ENCODE data around the gene CYTH1.
"Not testable (repeated sequence)": the region's sequence is repeated elsewhere in the genome, so short reads cannot be mapped to it uniquely, and the experiment has no call there.

CYTH1 gene

DNA sequence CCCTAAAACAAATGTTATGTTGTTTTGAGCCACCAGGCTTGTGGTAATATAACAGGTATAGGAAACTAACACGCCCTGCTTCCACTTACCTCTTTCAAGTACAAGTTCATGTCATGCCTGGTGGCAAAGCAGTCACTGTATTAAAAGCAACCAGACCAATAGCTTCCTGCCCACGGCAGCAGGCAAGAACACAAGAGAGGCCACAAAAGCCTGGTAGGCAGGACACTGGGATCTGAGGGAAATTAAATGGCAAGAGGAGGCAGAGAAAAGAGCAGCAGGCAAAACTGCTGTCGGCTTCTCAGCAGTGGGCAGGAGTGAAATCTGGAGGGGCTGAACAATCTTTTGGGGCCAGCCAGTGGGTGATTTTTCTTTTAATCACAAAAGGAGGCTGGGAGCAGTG, 2.2 kb downstream of the CYTH1 start:
- DNase-seq (ENCODE audit: low read depth in 1 of 2, low spot score in 1 of 2) = peak in 1 of 2 experiments; percentile 51
- in situ Hi-C loops (cut with HindIII; ENCODE audit: low pct_unique_long_range_greater_than_20kb, low sequenced_read_pairs) = no loop called here
- TF ChIP-seq JUND (IDR thresholded peaks at IDR 0.05; ENCODE audit: low read depth) = no peak

DNA sequence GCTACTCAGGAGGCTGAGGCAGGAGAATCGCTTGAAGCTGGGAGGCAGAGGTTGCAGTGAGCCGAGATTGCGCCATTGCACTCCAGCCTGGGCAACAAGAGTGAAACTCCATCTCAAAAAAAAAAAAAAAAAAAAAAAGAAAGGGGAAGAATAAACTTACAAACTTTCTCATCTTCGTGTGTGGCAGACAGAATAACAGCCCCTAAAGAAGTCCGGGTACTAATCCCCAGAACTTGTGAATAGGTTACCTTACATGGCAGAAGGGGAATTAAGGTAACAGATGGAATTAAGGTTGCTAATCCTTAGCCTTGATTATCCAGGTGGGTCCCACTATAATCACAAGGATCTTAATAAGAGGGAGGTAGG, 2.8 kb downstream of the CYTH1 start:
- DNase-seq (ENCODE audit: low read depth in 1 of 2, low spot score in 1 of 2); in situ Hi-C loops (cut with HindIII; ENCODE audit: low pct_unique_long_range_greater_than_20kb, low sequenced_read_pairs): not testable (repeated sequence)

DNA sequence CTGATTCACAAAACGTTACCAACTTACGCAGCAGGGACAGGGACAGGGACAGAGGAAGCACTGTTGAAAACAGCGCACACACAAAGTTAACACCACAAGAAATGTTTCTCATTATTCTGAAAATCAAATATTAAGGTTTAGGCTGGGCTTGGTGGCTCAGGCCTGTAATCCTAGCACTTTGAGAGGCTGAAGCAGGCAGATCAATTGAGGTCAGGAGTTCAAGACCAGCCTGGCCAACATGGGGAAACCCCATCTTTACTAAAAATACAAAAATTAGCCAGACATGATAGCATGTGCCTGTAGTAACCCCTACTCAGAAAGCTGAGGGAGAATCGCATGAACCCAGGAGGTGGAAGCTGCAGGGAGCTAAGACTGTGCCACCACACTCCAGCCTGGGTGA, 4.2 kb downstream of the CYTH1 start:
- TF ChIP-seq JUND (IDR thresholded peaks at IDR 0.05; ENCODE audit: low read depth) = no peak
- in situ Hi-C loops (cut with HindIII; ENCODE audit: low pct_unique_long_range_greater_than_20kb, low sequenced_read_pairs) = no loop called here
- DNase-seq (ENCODE audit: low read depth in 1 of 2, low spot score in 1 of 2) = no peak

DNA sequence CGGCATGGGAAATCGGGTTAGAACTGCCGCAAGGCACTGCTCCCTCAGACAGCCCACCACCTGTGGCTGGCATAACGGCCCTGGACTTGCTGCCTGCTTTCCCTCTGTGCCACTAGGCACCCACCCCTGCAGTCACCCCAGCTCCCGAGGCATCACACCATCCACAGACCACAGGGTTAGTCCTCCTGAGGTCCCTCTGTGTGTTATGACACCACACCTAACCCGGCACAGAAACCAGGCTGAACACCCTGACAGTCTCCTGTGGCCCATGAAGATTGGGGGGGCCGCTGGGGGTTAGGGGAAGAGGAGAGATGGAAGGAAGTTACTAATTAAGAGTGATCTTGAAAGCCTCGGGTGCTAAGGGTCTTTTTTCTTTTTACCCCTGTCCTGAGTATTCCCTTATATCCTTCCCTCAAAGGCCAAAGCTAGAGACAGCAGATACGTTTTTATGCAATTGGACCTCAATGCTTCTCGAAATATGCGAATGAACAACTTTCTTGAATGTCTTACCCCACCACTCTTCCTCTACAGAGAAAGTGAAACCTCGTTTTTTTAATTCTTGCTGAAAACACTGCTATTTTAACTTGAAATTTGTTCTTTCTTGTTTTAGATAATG, 7.0 kb downstream of the CYTH1 start:
- in situ Hi-C loops (cut with HindIII; ENCODE audit: low pct_unique_long_range_greater_than_20kb, low sequenced_read_pairs) = no loop called here
- no peak for DNase-seq (ENCODE audit: low read depth in 1 of 2, low spot score in 1 of 2)
- TF ChIP-seq JUND (IDR thresholded peaks at IDR 0.05; ENCODE audit: low read depth) = no peak

DNA sequence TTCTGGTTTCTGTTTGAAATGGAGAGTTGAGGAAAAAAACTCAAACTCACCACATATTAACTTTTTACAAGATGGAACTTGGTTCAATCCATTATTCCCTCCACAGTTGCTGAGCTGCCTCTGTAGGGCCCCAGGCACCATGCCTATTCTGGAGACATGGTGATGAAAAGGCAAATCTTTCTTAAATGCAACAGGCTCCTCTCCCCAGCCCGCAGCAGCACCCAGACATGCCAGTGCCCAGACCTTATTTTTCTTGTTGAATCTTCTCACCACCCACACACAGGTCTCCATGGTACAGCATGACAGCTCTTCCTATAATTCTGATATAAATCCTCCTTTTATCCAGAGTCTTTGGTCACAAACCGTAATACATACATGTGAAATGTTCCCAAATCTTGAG, 7.6 kb downstream of the CYTH1 start:
- in situ Hi-C loops (cut with HindIII; ENCODE audit: low pct_unique_long_range_greater_than_20kb, low sequenced_read_pairs) = no loop called here
- no peak for TF ChIP-seq JUND (IDR thresholded peaks at IDR 0.05; ENCODE audit: low read depth)
- DNase-seq (ENCODE audit: low read depth in 1 of 2, low spot score in 1 of 2) = no peak

DNA sequence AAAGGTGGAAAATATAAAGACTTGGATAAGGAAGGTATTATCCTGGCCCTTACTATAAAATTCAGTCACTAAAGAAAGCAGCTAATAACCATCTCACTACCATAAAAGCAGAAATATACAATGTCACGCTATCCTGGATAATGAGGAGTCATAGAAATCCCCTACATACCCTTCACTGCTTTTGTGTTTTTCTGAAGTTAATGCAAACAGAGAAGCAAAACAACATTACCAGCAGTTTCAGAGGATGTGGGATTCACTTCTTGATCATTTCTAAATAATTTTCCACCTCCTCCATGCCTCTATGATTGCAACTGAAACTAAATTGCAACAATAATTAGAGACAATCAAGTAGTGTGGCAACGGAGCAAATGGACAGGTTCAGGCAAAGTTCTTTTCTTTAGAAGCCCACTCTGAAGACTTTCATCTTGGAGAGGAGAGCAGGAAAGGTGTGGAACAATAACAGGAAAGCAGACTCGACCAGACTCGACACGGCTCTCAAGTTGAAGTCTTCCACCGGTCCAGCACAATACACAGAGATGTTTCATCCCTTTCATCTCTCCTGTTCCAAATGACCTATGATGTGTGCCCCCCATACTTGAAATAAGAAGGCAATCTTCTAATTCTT, 10.2 kb downstream of the CYTH1 start:
- in situ Hi-C loops (cut with HindIII; ENCODE audit: low pct_unique_long_range_greater_than_20kb, low sequenced_read_pairs) = no loop called here
- DNase-seq (ENCODE audit: low read depth in 1 of 2, low spot score in 1 of 2) = no peak
- no peak for TF ChIP-seq JUND (IDR thresholded peaks at IDR 0.05; ENCODE audit: low read depth)

DNA sequence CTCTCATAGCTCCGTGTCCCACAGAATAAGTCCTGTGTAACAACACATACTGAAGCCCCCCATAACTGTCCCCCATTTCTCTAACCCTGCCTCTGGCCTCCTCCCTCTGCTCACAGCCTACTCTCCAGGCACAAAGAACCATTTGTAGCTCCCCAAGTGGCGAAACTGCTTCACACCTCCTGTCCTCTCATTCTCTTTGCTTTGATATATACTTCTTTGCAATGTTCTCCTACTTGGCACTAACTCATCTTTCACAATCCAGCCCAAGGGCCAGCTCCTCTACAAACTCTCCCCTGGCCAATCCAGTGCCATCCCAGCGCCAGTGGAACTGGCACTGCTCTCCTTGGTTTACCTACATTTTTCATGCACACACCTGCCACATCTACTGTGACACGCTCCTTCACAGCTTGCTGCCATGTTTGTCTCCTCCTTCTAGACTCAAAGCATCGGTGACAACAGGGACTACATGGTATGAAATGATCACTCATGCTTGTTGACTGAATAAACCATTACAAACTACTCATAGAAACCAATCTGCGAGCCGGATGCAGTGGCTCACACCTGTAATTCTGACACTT, 12.8 kb downstream of the CYTH1 start:
- no peak for TF ChIP-seq JUND (IDR thresholded peaks at IDR 0.05; ENCODE audit: low read depth)
- in situ Hi-C loops (cut with HindIII; ENCODE audit: low pct_unique_long_range_greater_than_20kb, low sequenced_read_pairs) = no loop called here
- DNase-seq (ENCODE audit: low read depth in 1 of 2, low spot score in 1 of 2) = peak in 1 of 2 experiments; percentile 59

DNA sequence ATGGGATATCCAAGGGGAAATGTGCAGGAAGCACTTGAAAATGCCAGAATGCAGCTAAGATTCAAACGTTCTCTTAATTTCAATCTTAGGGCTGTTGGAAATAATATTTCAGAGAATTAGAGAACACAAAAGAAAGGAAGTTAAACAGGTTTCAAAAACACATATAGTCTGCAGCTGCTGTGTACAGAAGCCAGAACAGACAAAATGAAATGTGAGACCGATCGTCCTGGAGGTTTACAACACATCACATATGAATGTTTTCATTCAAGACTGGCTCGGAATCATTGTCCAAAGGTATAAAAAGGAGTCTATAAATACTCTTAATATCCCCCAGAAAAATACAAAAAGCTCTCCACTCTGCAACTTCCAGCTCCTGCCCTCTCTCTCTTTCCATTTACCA, 14.3 kb downstream of the CYTH1 start:
- TF ChIP-seq JUND (IDR thresholded peaks at IDR 0.05; ENCODE audit: low read depth) = no peak
- in situ Hi-C loops (cut with HindIII; ENCODE audit: low pct_unique_long_range_greater_than_20kb, low sequenced_read_pairs) = no loop called here
- DNase-seq (ENCODE audit: low read depth in 1 of 2, low spot score in 1 of 2) = peak in 1 of 2 experiments; percentile 49

DNA sequence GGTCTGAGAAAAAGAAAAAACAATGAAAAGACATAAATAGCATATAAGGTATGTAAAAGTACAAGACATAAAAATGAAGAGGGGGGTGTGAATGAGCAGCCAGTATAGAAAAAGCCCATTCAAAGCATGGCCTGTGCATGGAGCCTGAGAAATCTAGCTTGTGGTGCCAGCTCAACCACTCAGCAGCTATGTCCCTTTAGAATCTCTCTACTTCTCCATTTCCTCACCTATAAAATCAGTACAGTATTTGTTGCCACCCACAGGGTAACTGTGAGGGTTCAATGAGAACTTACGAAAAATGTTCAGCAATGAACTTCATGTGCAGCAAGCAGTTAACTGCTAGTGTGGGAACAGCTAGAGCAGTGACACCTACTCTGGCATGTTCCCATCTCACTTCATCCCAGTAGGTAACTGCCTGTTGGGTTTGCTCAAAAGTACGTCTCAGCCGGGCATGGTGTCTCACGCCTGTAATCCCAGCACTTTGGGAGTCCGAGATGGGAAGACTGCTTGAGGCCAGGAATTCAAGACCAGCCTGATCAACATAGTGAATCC, 15.3 kb downstream of the CYTH1 start:
- DNase-seq (ENCODE audit: low read depth in 1 of 2, low spot score in 1 of 2) = no peak
- in situ Hi-C loops (cut with HindIII; ENCODE audit: low pct_unique_long_range_greater_than_20kb, low sequenced_read_pairs) = no loop called here
- TF ChIP-seq JUND (IDR thresholded peaks at IDR 0.05; ENCODE audit: low read depth) = no peak

DNA sequence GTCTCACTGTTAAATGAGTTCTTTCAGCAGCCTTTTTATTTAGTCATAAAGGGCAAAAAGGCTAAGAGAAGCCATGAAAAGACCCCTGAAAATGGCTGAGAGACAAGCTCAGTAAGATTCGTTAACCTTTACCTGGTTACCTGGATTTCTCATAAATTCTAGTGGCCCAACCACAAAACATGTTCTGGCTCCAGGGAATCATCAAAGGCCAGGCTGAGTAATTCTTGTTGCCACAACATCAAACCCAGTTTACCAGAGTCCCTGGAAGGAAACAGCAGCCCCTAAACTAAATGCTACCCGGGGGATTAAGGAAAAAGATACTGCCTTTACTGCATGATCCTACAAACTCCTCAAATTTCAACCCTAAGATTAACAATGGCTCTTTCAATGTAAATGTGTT, 15.8 kb downstream of the CYTH1 start:
- no peak for TF ChIP-seq JUND (IDR thresholded peaks at IDR 0.05; ENCODE audit: low read depth)
- no peak for DNase-seq (ENCODE audit: low read depth in 1 of 2, low spot score in 1 of 2)
- in situ Hi-C loops (cut with HindIII; ENCODE audit: low pct_unique_long_range_greater_than_20kb, low sequenced_read_pairs) = no loop called here

DNA sequence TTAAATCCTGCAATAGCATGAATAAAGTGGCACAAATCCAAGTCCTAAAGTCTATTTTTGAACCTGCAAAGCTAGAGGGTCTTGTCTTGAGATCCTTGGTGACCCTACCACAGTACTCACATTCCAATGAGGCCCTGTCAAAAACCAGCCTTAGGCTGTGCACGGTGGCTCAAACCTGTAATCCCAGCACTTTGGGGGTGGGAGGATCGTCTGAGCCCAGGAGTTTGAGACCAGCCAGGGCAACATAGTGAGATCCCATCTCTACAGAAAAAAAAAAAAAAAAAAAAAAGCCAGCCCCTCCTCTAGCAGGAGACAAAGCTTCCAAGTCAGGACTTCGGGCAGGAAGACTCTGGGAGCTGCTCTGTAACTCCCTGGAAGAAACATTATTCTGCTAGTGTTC, 16.3 kb downstream of the CYTH1 start:
- in situ Hi-C loops (cut with HindIII; ENCODE audit: low pct_unique_long_range_greater_than_20kb, low sequenced_read_pairs) = no loop called here
- no peak for TF ChIP-seq JUND (IDR thresholded peaks at IDR 0.05; ENCODE audit: low read depth)
- DNase-seq (ENCODE audit: low read depth in 1 of 2, low spot score in 1 of 2) = no peak

DNA sequence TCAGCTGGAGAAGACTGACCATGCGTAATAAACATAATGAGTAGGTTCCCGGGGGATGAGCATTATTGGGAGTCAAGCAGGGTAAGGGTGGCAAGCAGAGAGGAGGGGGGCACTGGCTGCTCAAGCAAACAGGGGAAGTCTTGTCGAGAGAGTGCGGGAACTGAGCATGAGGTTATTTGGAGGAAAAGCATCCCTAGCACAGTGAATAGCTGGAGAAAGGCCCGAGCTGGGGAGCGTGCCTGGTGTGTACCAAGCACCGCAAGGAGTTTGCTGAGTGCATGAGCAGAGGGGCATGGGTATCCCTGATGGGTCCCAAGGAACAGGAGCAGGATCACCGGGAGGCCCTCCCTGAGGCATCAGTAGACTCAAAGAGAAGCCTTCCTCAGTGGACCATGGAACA, 17.2 kb downstream of the CYTH1 start:
- in situ Hi-C loops (cut with HindIII; ENCODE audit: low pct_unique_long_range_greater_than_20kb, low sequenced_read_pairs) = no loop called here
- TF ChIP-seq JUND (IDR thresholded peaks at IDR 0.05; ENCODE audit: low read depth) = no peak
- no peak for DNase-seq (ENCODE audit: low read depth in 1 of 2, low spot score in 1 of 2)

DNA sequence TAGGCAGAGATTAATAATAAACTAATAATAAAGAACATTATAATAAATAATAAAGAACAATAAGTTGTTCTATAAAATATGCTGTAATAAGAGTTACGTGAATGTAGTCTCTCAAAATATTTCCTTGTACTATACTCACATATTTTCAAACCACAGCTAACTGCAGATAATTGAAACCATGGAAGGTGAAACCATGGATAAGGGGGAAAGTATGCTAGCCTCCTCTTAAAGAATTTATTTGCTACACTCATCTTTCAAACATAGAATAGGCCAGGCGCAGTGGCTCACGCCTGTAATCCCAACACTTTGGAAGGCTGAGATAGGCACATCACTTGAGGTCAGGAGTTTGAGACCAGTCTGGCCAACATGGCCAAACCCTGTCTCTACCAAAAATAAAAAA, 18.5 kb downstream of the CYTH1 start:
- DNase-seq (ENCODE audit: low read depth in 1 of 2, low spot score in 1 of 2) = no peak
- in situ Hi-C loops (cut with HindIII; ENCODE audit: low pct_unique_long_range_greater_than_20kb, low sequenced_read_pairs) = no loop called here
- TF ChIP-seq JUND (IDR thresholded peaks at IDR 0.05; ENCODE audit: low read depth) = no peak

Data from T47D (cell line).